Upper lobe of left lung (tissue), 4 donors: ENCODE results near the gene DNAH1.

Experiments
- EP300 ChIP-seq, 4 donors: sonication (generic); formaldehyde crosslinking; IDR thresholded peaks; one replicate each; pipeline ENCODE4 v1.5.1; 2017; ENCODE audit warnings: antibody characterized with exemption in 4 of 4, control low read depth in 2 of 4
- TF ChIP-seq, protein P1 (sequence below), 6 experiments: fragments of 450-650 bp in 4 of 6; fragments of 200-600 bp in 2 of 6; sonication (generic) in 2 of 6; IDR thresholded peaks; one replicate each; pipeline ENCODE4 v1.5.1; 2016 to 2019; ENCODE audit warnings: antibody characterized with exemption in 6 of 6

DNA sequence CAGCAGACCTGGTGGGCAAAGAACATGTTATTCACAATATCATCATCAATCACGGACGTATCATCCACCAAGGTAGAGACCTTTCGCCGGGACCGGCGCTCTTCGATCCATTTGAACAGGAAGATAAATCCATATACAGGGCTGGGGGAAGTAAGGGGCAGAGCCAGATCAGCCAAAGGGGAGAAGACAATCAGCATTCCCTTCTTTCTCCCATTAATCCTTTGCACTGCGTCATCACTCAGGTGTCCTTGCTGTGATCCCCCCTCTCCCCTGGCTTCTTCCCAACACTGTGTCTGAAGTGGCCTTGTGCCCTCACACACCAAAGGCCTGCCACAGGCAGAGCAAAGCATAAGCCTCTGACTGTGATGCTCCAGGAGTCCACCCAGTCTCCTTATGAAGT is 92.3 kb downstream of the DNAH1 start:
- TF ChIP-seq, protein P1, sequence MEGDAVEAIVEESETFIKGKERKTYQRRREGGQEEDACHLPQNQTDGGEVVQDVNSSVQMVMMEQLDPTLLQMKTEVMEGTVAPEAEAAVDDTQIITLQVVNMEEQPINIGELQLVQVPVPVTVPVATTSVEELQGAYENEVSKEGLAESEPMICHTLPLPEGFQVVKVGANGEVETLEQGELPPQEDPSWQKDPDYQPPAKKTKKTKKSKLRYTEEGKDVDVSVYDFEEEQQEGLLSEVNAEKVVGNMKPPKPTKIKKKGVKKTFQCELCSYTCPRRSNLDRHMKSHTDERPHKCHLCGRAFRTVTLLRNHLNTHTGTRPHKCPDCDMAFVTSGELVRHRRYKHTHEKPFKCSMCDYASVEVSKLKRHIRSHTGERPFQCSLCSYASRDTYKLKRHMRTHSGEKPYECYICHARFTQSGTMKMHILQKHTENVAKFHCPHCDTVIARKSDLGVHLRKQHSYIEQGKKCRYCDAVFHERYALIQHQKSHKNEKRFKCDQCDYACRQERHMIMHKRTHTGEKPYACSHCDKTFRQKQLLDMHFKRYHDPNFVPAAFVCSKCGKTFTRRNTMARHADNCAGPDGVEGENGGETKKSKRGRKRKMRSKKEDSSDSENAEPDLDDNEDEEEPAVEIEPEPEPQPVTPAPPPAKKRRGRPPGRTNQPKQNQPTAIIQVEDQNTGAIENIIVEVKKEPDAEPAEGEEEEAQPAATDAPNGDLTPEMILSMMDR (IDR thresholded peaks at IDR 0.05) = no peak
- no peak for TF ChIP-seq EP300 (IDR thresholded peaks at IDR 0.05)
